NCI-H1105 treated with DMSO at 0.1 percent for 48 hours (cell line): ENCODE data around the gene NCKAP1.
"Not testable (repeated sequence)": the region's sequence is repeated elsewhere in the genome, so short reads cannot be mapped to it uniquely, and the experiment has no call there.

Source experiments
- DNase-seq: peaks from one replicate; lab custom pipeline; 2025; lab: John Stamatoyannopoulos, UW

Gene NCKAP1

DNA sequence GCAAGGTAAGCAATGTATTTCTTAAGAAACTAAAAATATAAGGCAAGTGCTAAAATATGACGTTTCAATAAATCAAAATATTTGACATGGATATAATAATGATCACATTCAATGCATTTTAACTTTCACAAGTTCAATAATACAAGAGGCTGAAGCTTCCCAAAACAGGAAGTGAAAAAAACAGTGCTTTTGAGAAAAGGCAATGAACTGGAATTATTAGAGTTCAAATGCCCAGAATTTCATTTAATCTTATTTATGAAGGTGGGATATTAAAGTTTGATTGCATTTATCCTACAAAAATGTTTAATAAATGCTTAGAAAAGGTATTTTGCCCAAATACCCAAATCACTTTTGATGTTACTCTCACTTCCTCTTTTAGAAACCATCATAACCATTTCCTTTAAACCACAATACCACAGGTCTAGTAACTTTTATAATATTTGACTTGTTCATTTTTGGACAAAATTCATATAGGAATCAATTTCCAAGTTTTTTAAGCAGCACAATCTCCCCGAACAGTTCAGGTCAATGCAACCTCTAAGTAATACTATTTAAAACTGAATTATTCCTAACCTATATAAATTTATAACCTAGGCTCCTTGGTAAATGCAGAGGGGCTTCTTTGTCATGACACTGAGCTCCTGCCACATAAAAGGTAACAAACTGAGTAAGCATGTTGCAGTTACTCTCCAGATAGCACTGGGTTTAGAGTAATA is 2.1 kb downstream of the NCKAP1 start:
- DNase-seq = no peak

- DNase-seq = no peak
Measured at GRCh38 chr2:183035298-183035953, 2.8 kb downstream of the NCKAP1 start.

DNA sequence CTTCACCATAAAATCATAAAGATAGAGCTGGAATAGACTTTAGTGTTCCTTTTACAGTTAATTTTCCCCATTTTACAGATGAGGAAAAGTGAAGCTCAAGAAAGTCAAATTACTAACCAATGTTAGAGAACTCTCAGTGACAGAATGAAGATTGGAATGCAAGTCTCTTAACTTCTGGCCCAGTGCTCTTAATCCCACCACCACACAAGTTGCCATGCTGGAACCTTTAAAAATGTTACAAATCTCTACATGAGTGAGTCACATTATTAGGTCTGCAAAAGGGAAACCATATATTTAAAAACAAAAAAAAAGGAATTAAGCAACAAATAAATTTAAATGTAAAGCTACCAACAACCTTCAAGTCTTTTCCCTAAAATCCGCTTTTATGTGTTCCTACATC is 3.5 kb downstream of the NCKAP1 start:
- DNase-seq = no peak

DNA sequence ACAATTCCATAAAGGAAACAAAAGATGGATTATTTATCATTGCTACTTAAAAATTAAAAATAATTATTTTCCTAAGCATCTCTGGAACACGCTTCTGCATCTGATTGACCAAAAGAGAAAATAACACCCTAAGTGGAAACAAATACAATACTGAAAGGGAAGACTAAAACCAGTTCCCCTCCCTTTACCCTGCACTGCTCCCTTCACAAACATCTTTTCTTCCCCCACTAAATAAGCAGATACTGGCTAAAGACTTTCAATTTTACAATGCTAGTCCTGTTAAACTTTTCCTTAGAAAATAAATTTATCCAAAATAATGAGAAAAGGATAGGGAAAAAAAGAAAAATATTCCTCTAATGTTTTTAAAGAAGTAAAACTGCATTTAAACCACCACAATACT is 4.3 kb downstream of the NCKAP1 start:
- DNase-seq = no peak

DNA sequence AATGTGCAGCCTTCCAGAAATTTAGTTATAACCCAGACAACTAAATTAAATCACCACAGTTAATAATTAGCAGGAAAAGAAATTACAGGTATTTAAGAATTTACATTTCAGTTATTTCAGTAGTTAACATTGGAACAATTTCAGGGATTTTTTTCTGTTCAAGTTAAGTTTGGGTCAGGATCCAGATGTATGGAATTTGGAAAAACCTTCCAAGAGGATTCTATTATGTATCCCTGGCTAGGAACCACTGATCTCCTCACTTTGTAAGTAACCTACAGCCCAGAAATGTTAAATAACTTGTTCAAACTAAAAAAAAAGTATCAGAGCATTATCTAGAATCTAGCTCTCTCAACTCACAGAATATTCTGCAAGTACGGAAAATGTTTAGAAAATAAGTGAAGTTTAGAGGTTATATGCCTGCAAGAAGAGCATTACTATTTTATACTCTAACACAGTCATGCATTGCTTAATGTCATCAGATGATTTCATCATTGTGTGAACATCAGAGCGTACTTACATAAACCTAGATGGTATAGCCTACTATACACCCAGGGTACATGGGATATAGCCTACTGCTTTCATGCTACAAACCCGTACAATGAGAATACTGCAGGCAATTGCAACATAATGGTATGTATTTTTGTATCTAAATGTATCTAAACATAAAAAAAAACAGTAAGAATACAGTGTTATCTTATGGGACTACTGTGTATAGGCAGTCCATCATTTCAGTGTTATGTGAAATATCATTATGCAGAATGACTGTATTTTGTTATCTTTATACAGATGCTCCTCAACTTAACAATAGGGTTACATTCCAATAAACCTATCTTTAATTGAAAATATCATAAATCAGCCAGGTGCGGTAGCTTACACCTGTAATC is 6.1 kb downstream of the NCKAP1 start:
- DNase-seq = no peak

DNA sequence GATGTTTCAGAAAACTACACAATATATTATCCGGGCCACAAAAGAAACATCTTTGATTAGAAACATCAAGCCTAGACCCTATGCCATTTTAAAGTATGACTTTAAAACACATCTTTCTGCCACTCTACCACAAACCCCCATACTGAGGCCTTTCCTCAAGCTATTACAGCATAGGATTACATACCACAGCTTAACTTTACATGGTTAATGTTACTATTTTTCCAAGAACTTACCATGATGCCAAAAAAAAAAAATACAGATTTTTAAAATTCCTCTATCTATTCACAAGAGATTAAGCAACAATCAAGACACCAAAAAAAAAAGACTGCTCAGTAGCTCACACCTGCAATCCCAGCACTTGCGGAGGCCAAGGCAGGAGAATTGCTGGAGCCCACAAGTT is 9.0 kb downstream of the NCKAP1 start:
- DNase-seq = no peak

DNA sequence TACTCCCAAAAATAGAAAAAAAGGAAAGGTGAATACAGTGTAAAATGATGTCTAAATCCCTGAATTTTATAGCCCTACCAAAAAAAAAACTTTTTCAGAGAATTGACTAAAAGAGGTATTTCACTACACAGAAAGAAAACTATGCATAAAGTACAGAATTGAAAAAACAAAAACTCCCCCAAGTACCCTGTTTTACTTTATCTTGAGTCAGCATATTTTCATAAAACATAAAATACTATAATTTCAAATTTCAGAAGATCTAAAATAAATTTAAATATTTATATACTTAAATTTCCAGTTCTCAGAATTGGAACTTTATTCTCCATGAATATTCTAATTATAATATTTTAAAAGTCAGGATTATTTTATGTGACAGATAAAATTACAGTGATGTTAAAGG is 10.1 kb downstream of the NCKAP1 start:
- no peak for DNase-seq

DNA sequence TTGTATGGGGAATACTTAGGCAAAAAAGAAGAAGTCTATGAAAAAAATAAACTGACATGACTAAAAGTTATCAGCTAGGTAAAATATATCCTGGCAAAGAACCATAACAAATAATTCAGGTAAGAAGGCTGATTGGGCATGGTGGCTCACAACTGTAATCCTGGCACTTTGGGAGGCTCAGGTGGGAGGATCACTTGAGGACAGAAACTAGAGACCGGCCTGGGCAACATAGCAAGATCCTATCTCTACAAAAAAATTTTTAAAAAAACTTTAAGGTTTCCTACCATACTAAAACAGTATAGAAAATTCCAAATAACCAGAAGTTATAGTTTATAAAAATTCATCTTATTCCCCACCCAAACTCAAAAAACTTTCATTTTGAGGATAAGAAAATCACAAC is 10.8 kb downstream of the NCKAP1 start:
- DNase-seq = no peak

GRCh38 chr2:183026424-183026823 is 11.8 kb downstream of the NCKAP1 start:
- DNase-seq = no peak

DNA sequence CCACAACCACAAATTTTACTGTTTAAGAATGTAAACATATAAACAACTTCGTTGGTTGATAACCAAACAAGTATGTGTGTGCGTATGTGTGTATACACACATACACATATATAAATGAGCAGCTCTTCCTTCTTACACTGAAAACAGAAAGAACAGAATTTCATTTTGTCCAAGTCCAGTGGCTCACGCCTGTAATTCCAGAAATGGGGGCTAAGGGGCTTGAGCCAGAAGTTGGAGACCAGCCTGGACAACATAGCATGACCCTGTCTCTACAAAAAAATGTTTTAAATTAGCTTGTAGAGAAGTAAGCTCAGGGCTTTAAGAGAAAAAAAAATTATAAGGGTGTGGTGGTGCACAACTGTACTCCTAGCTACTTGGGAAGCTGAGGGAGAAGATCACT is 12.3 kb downstream of the NCKAP1 start:
- no peak for DNase-seq

GRCh38 chr2:183024339-183025095 is 13.7 kb downstream of the NCKAP1 start:
- DNase-seq = no peak

DNA sequence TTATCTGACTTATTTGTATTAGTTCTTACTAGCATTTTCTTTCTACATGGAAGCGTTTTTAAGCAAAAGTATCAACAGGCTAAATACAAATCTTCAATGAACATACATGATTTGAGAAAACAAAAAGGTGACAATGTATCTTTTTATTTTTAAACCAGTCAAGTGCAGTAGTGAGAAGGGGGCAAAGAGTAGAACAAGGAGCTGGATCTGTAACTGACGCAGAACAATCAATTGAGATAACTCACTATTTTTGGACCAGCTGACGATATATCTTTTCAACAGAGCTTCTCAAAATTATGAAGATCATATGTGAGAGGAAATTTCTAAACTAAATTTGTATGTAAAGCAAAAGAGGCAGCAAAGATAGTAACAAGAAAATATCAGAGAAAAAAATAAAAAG is 15.5 kb downstream of the NCKAP1 start:
- DNase-seq = no peak

DNA sequence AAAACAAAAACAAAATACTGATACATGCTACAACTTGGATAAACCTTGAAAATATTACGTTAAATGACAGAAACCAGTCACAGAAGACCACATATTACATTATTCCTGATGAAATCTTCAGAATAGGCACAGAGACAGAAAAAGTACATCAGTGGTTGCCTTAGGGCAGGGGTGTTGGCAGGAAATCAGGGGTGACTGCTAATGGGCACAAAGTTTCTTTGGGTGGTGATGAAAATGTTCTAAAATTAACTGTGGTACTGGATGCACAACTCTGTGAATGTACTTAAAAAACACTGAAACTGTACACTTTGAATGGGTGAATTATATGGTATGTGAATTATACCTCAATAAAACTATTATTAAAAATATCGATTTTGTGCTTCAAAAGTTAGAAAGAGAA is 16.6 kb downstream of the NCKAP1 start:
- DNase-seq = no peak

- DNase-seq = no peak
Measured at GRCh38 chr2:183019718-183020442, 18.4 kb downstream of the NCKAP1 start.

GRCh38 chr2:183017845-183018244 is 20.4 kb downstream of the NCKAP1 start:
- not testable (repeated sequence) for DNase-seq

DNA sequence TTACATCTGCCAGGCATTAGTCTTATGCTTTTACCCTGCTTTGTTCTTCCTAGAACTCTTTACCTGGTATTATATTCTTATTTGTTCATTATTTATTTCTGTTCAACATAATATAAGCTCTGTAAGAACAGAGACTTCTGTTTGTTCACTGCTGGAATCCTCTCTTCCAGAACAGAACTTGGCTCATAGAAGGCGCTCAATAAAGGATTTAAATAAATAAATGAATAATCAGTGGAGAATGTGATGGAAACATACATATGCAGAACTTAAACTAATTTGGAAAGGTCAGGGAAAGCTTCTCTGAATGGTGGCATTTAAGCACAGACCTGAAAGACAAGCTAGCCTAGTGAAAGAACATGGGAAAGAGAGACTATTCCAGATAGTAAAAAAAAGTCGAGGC is 24.3 kb downstream of the NCKAP1 start:
- DNase-seq = no peak

DNA sequence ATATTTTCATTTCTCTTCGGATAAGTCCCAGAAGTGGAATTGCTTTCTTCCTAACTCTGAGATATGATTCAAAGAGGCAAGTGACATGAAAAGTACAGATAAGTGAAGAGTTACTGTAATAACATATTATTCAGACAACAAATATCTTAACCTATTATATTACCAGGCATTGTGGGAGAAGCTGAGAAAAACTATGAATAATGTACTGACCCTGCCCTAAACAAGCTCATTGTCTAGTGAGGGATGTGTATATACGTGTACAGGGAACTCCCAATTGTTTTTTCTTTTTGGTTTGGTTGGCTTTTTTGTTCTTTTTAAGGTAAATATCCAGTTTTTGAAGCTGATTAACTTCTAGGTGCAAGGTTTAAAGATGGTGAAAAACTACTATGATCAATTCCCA is 26.5 kb downstream of the NCKAP1 start:
- DNase-seq = no peak

GRCh38 chr2:183010112-183010511 is 28.1 kb downstream of the NCKAP1 start:
- no peak for DNase-seq

GRCh38 chr2:183009249-183009899 is 28.9 kb downstream of the NCKAP1 start:
- no peak for DNase-seq

DNA sequence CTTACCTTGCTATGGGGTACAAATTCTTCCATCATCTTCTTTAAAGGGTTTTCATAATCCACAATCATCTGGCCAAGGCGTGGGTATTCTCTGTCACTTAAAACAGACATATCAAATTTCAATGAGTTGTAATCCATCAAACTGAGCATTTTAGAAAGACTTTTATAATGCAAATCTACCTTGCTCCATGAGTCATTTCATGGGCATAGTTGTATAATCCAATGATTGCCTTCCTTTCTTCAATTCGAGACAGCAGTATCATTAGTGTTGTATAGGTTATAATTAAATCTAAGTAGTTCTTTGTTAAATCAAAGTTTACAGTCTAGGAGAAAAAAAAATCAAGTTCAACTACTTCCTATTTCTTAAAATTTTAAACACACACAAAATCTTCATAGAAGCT is 36.3 kb downstream of the NCKAP1 start:
- DNase-seq = no peak

DNA sequence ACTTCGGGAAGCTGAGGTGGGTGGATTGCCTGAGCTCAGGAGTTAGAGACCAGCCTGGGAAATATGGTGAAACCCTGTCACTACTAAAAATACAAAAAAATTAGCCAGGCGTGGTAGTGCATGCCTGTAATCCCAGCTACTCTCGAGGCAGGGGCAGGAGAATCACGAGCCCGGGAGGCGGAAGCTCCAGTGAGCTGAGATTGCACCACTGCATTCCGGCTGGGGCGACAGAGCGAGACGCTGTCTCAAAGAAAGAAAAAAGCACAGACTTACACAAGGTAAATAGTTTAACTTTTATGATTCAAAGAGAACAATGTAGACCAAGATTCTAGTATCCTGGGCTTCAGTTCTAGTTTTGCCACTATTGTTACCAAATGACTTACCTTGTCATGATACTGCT is 37.4 kb downstream of the NCKAP1 start:
- no peak for DNase-seq
